Peyer's patch (tissue), 4 donors: ENCODE results near the gene ZHX3. TPM values are rescaled to one million over a fixed set of nuclear protein-coding genes. Genes with fewer than 3 reads are reported as not detected.
A peak's percentile ranks its signal among the peaks of the same experiment; 100 is the strongest.

Source experiments
- DNase-seq, 3 donors: peaks; one replicate each; pipeline ENCODE4 v3.0.0-alpha.2; 2017 to 2019
- H3K27ac ChIP-seq, 4 donors: fragments of 200-600 bp; sonication (generic); one replicate each; pipeline ENCODE4 v1.5.1; 2016 to 2019
- H3K27me3 ChIP-seq, 2 donors: fragments of 200-600 bp; sonication (generic); one replicate each; pipeline ENCODE4 v1.5.1; 2019
- H3K36me3 ChIP-seq, 3 donors: fragments of 200-600 bp; sonication (generic); one replicate each; pipeline ENCODE4 v1.5.1; 2016 to 2019
- H3K4me1 ChIP-seq, 4 donors: fragments of 200-600 bp; sonication (generic); one replicate each; pipeline ENCODE4 v1.5.1; 2016 to 2019
- H3K4me3 ChIP-seq, 4 donors: fragments of 200-600 bp; sonication (generic); 1 replicate in 3 of 4; 2 replicates in 1 of 4; pipeline ENCODE4 v1.5.1; 2016 to 2019; ENCODE audit warnings: mild to moderate bottlenecking in 1 of 4
- H3K9me3 ChIP-seq, 4 donors: fragments of 200-600 bp; sonication (generic); one replicate each; pipeline ENCODE4 v1.5.1; 2016 to 2019; ENCODE audit warnings: mild to moderate bottlenecking in 1 of 4
- CTCF ChIP-seq, 6 experiments: fragments of 450-650 bp in 4 of 6; fragments of 200-600 bp in 2 of 6; sonication (generic) in 1 of 6; IDR thresholded peaks; one replicate each; pipeline ENCODE4 v1.5.1; 2017 to 2019; ENCODE audit warnings: antibody characterized with exemption in 6 of 6, mild to moderate bottlenecking in 3 of 6, moderate library complexity in 1 of 6
- POLR2A ChIP-seq, 2 donors: fragments of 450-650 bp; IDR thresholded peaks; one replicate each; pipeline ENCODE4 v1.5.1; 2017; ENCODE audit warnings: antibody characterized with exemption in 2 of 2, mild to moderate bottlenecking in 2 of 2, moderate library complexity in 2 of 2
- total RNA-seq, 4 donors: library from RNA; depleted of rRNA; stranded (reverse); fragments of >200 nt; gene quantifications; one replicate each; pipeline ENCODE4 v1.1.0, GENCODE V29; 2016

The ZHX3 gene
- total RNA-seq, 4 donors from 2014 or later, result 33.8 to 53.0 (median 39.5) TPM

- Histone ChIP-seq H3K9me3 (no peaks in the 10 kb centered on the region), H3K4me1 (peaks cover 0 to 7% (median 0%) of the 10 kb centered on the region in 4 donors), H3K27me3 (peaks cover 0 to 9% of the 10 kb centered on the region in 2 donors), H3K4me3 (no peak overlapping the region), H3K27ac (no peak overlapping the region), H3K36me3 (peaks cover 0 to 31% (median 0%) of the 10 kb centered on the region in 3 donors)
- DNase-seq, result peak in 1 of 3 donors; percentile 48
- no peak for TF ChIP-seq CTCF (IDR thresholded peaks at IDR 0.05)
- TF ChIP-seq POLR2A (IDR thresholded peaks at IDR 0.05), result no peak
These were observed 43.6 kb upstream of the ZHX3 start for GRCh38 chr20:41360831-41361756.

- H3K4me3 ChIP-seq, result no peak overlapping the region
- H3K4me1 ChIP-seq, result no peaks in the 10 kb centered on the region
- DNase-seq, result no peak
- H3K9me3 ChIP-seq, result no peaks in the 10 kb centered on the region
- H3K27ac ChIP-seq, result no peak overlapping the region
- TF ChIP-seq POLR2A (IDR thresholded peaks at IDR 0.05) (no peak), CTCF (IDR thresholded peaks at IDR 0.05) (no peak)
- peaks cover 0 to 3% of the 10 kb centered on the region in 2 donors for H3K27me3 ChIP-seq
- H3K36me3 ChIP-seq, result peaks cover 0 to 46% (median 0%) of the 10 kb centered on the region in 3 donors
These were observed 42.0 kb upstream of the ZHX3 start for GRCh38 chr20:41359541-41360011.

GRCh38 chr20:41358717-41359116 is 41.2 kb upstream of the ZHX3 start:
- H3K4me3 ChIP-seq, result no peak overlapping the region
- DNase-seq, result peak in 2 of 3 donors; percentile 68 to 72
- no peak for TF ChIP-seq CTCF (IDR thresholded peaks at IDR 0.05)
- TF ChIP-seq POLR2A (IDR thresholded peaks at IDR 0.05), result no peak
- no peaks in the 10 kb centered on the region for H3K9me3 ChIP-seq
- no peaks in the 10 kb centered on the region for H3K4me1 ChIP-seq
- H3K27me3 ChIP-seq, result no peaks in the 10 kb centered on the region
- peaks cover 0 to 55% (median 0%) of the 10 kb centered on the region in 3 donors for H3K36me3 ChIP-seq
- H3K27ac ChIP-seq, result no peak overlapping the region

DNA sequence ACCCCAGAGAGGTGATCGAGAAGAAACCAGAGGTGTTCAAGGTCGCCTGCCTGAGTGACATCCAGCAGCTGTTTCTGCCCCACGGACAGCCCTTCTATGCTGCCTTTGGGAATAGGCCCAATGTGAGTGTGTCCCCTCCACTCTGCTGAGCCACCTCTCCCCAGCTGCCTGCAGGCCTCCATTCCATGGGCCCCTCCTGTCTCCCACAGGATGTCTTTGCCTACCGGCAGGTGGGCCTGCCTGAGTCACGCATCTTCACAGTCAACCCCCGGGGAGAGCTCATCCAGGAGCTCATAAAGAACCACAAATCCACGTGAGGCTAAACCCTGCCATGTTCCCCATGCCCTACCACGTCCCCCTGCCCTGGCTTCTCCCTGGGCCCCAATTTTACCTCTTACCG is 40.7 kb upstream of the ZHX3 start:
- no peaks in the 10 kb centered on the region for H3K9me3 ChIP-seq
- H3K36me3 ChIP-seq, result peaks cover 0 to 59% (median 0%) of the 10 kb centered on the region in 3 donors
- TF ChIP-seq POLR2A (IDR thresholded peaks at IDR 0.05), result no peak
- TF ChIP-seq CTCF (IDR thresholded peaks at IDR 0.05), result no peak
- no peak overlapping the region for H3K4me3 ChIP-seq
- no peaks in the 10 kb centered on the region for H3K4me1 ChIP-seq
- no peak overlapping the region for H3K27ac ChIP-seq
- no peaks in the 10 kb centered on the region for H3K27me3 ChIP-seq
- DNase-seq, result no peak

DNA sequence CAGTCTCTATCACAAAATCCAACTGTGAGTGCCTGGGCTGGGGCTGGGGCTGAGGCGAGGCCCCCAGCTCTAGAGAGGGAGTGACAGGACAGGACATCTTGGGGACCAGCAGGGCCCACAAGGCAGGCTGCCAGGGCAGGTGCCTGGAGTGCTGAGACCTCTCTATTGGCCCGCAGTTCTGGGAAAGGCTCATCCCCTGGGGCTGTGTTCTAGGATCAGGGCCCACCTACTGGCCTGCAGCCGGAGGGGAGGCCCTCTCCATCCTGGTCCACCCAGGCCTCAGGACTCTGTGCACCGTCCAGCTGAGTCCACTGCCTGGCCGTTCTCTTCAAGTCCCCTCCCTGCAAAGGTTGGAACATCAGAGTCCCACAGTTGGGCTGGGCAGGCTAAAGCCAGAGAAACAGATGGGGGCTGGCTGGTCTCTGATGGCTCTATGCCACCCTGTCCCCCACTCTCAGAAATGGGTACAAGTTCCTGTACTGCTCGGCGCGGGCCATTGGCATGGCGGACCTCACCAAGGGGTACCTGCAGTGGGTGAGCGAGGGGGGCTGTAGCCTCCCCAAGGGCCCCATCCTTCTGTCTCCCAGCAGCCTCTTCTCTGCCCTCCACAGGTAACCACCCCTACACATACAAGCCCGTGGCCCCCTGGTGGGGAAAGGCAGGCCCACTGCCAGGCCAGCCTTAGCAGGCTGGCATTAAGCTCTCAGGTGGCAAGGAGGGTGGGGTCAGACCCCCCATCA is 40.1 kb upstream of the ZHX3 start:
- Histone ChIP-seq H3K27ac (no peak overlapping the region), H3K9me3 (no peaks in the 10 kb centered on the region), H3K4me3 (no peak overlapping the region), H3K4me1 (no peaks in the 10 kb centered on the region), H3K27me3 (no peaks in the 10 kb centered on the region), H3K36me3 (peaks cover 0 to 66% (median 0%) of the 10 kb centered on the region in 3 donors)
- no peak for DNase-seq
- no peak for TF ChIP-seq CTCF (IDR thresholded peaks at IDR 0.05)
- TF ChIP-seq POLR2A (IDR thresholded peaks at IDR 0.05), result no peak
